ENCODE measurements around the gene ARRDC5. TPM values are rescaled to one million over a fixed set of nuclear protein-coding genes. Genes with fewer than 3 reads are reported as not detected.

ARRDC5 gene
- total and polyA plus RNA-seq, 2 experiments from 2014 or later: not detected

DNA sequence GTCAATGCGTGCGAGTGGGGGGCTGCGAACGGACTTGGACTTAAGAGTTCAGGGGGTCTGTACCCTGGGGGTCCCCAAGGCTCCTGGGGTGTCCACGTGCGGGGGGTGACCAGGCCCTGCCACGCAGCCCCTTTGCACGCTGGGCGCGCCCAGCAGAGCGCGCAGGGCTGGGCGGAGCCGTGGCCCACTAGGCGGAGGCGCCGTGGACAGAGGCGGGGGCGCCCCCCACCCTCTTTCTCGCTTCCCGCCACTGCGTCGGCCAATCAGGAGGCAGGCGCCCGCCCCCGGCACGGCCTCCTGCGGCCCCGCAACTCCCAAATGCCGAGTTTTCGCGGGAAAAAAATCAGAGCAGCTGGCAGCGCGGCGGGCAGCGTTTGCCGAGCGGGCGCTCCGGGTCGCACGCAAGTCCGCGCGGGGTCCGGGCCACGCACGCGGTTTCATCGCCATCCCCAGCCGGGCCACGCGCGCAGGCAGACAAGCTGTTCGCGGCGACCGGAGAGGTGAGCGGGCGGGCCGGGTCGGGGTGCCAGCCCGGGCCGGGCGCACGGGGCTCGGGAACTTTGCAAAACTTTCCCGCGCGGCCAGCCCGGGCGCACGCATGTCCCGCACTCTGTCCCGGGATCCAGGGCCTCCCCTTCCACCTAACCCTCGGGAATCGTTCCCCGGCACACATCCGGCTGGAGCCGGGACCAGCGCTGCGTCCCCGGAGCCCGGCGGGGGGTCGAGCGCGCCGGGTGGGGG lies 6.6 kb upstream of the ARRDC5 start, which contains the start of gene UHRF1:
Gene UHRF1, plus strand, starts transcription at position 346 of the 741 bp plus-strand sequence. CDS start 1,385 bp downstream, outside the sequence.
- no peaks in the 10 kb centered on the region for H3K36me3 ChIP-seq (replicated peaks; ENCODE audit: insufficient read depth, low read depth)
- WGBS (ENCODE audit: low lambda C conversion rate, missing lambda C conversion rate): 5% methylated on average over 54 of the region's 89 CpGs
- peak within 1 kb of the TSS; percentile 63 for H2AFZ ChIP-seq
- no peak within 1 kb of the TSS for H3K27ac ChIP-seq
- no peaks in the 10 kb centered on the region for H3K27me3 ChIP-seq
- no peaks in the 10 kb centered on the region for H4K20me1 ChIP-seq (ENCODE audit: insufficient read depth, poor library complexity, severe bottlenecking)
- peak within 1 kb of the TSS; percentile 99 for H3K4me2 ChIP-seq
- H3K4me3 ChIP-seq: peak within 1 kb of the TSS; percentile 76
- H3K9me2 ChIP-seq (replicated peaks; ENCODE audit: insufficient read depth): no peaks in the 10 kb centered on the region
- peaks cover 17% of the 10 kb centered on the region for H3K79me2 ChIP-seq
- DNase-seq (ENCODE audit: low spot score): peak; percentile 46
- no peaks in the 10 kb centered on the region for H3K9me3 ChIP-seq (ENCODE audit: low read depth)
- TF ChIP-seq, protein P1, sequence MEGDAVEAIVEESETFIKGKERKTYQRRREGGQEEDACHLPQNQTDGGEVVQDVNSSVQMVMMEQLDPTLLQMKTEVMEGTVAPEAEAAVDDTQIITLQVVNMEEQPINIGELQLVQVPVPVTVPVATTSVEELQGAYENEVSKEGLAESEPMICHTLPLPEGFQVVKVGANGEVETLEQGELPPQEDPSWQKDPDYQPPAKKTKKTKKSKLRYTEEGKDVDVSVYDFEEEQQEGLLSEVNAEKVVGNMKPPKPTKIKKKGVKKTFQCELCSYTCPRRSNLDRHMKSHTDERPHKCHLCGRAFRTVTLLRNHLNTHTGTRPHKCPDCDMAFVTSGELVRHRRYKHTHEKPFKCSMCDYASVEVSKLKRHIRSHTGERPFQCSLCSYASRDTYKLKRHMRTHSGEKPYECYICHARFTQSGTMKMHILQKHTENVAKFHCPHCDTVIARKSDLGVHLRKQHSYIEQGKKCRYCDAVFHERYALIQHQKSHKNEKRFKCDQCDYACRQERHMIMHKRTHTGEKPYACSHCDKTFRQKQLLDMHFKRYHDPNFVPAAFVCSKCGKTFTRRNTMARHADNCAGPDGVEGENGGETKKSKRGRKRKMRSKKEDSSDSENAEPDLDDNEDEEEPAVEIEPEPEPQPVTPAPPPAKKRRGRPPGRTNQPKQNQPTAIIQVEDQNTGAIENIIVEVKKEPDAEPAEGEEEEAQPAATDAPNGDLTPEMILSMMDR (IDR thresholded peaks at IDR 0.05; ENCODE audit: poor library complexity): no peak
- TF ChIP-seq EZH2phosphoT487 (IDR thresholded peaks at IDR 0.05; ENCODE audit: low read depth, severe bottlenecking, unreplicated experiment) (no peak), EZH2 (IDR thresholded peaks at IDR 0.05; ENCODE audit: borderline replicate concordance) (no peak)
- peaks cover 18% of the 10 kb centered on the region for H3K4me1 ChIP-seq (ENCODE audit: insufficient read depth)

DNA sequence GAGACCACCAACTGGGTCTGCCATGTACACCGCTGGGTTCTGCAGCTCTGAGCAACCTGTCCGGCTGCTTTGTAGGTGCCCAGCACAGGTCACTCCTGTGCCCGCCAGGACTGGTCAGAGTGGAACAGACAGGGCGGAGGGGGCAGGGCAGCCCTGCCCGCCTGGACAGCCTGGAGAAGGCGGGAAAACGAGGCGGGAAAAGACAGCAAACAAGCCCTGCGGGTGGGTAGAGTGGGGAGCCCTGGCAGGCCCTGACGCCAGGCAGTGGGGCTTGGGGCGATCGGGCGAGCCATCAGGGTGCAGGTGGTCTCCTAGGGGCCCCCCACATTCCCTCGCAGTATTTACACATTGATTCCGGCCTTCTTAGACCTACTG lies 6.1 kb upstream of the ARRDC5 start:
- Histone ChIP-seq H4K20me1 (ENCODE audit: insufficient read depth, poor library complexity, severe bottlenecking) (no peaks in the 10 kb centered on the region), H3K4me2 (peak overlapping the region; percentile 99), H3K27me3 (no peaks in the 10 kb centered on the region), H3K4me1 (ENCODE audit: insufficient read depth) (peaks cover 18% of the 10 kb centered on the region), H2AFZ (no peak overlapping the region), H3K9me3 (ENCODE audit: low read depth) (no peaks in the 10 kb centered on the region), H3K79me2 (peaks cover 15% of the 10 kb centered on the region), H3K27ac (no peak overlapping the region), H3K4me3 (no peak overlapping the region), H3K9me2 (replicated peaks; ENCODE audit: insufficient read depth) (no peaks in the 10 kb centered on the region), H3K36me3 (replicated peaks; ENCODE audit: insufficient read depth, low read depth) (no peaks in the 10 kb centered on the region)
- no peak for DNase-seq (ENCODE audit: low spot score)
- TF ChIP-seq, protein P1 (IDR thresholded peaks at IDR 0.05; ENCODE audit: poor library complexity): no peak
- no peak for TF ChIP-seq EZH2 (IDR thresholded peaks at IDR 0.05; ENCODE audit: borderline replicate concordance)
- no peak for TF ChIP-seq EZH2phosphoT487 (IDR thresholded peaks at IDR 0.05; ENCODE audit: low read depth, severe bottlenecking, unreplicated experiment)
- WGBS (ENCODE audit: low lambda C conversion rate, missing lambda C conversion rate): 74% methylated on average over 15 of the region's 15 CpGs

DNA sequence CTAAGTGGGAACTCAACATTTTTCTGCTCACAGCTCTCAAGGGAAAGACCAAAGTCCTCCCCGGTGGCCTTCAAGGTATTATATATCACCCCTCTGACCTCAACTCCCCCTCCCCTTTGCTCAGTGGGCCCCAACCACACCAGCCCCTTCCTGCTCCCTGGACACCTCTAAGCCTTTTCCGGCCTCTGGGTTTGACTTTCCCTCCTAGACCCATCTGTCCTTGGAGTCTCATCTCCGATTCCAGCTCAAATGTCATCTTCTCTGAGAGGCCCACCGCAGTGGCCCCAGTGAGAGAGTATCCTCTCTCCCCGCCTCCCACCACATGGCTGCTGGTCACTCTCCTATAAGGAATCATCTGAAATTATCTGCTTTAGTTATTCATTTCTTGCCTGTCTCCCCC lies 5.7 kb upstream of the ARRDC5 start:
- Histone ChIP-seq H3K27me3 (no peaks in the 10 kb centered on the region), H3K79me2 (peaks cover 15% of the 10 kb centered on the region), H3K9me2 (replicated peaks; ENCODE audit: insufficient read depth) (no peaks in the 10 kb centered on the region), H3K4me3 (no peak overlapping the region), H4K20me1 (ENCODE audit: insufficient read depth, poor library complexity, severe bottlenecking) (no peaks in the 10 kb centered on the region), H2AFZ (no peak overlapping the region), H3K27ac (no peak overlapping the region), H3K4me2 (peak overlapping the region; percentile 99), H3K9me3 (ENCODE audit: low read depth) (no peaks in the 10 kb centered on the region), H3K4me1 (ENCODE audit: insufficient read depth) (peaks cover 18% of the 10 kb centered on the region), H3K36me3 (replicated peaks; ENCODE audit: insufficient read depth, low read depth) (no peaks in the 10 kb centered on the region)
- no peak for DNase-seq (ENCODE audit: low spot score)
- 46% methylated on average over 5 of the region's 5 CpGs for WGBS (ENCODE audit: low lambda C conversion rate, missing lambda C conversion rate)
- TF ChIP-seq, protein P1 (IDR thresholded peaks at IDR 0.05; ENCODE audit: poor library complexity): no peak
- TF ChIP-seq EZH2 (IDR thresholded peaks at IDR 0.05; ENCODE audit: borderline replicate concordance) (no peak), EZH2phosphoT487 (IDR thresholded peaks at IDR 0.05; ENCODE audit: low read depth, severe bottlenecking, unreplicated experiment) (no peak)

Data from hepatocyte (in vitro differentiated cells).